D721Med (cell line): Measurements from ENCODE around the gene GSS.

ENCODE experiments used
- DNase-seq: peaks from one replicate; pipeline ENCODE4 v3.0.0; 2011; ENCODE audit warnings: low spot score; ENCODE audit not compliant: insufficient read length
- FAIRE-seq: peaks from 2 replicates; lab custom pipeline; 2011; peaks lifted over from hg19 to GRCh38; lab: Jason Lieb, UNC
- TF ChIP-seq, protein P1 (sequence below): IDR thresholded peaks from 2 replicates; pipeline ENCODE4 v1.5.1; 2012; ENCODE audit warnings: mild to moderate bottlenecking, control low read depth; ENCODE audit not compliant: insufficient read depth; ENCODE audit errors: missing control alignments

GSS gene

DNA sequence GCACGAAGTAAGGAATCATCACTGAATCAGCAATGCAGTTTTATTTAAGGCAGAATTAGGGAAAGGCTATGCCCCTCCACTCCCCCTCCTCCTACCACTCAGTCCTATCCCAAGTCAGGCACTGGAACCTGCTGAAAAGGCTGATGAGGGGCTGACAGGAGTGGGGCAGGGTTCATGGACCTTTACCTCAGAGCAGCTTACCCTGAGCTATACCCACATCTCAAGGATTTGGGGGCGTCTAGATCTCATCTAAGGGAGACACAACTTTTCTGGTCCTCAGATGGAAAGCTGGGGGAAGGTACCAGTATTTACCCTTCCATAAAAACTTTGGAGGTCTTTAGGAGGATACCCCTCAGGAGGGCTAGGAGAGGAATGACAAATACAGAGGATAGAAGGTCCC is 27.2 kb downstream of the GSS start:
- TF ChIP-seq, protein P1, sequence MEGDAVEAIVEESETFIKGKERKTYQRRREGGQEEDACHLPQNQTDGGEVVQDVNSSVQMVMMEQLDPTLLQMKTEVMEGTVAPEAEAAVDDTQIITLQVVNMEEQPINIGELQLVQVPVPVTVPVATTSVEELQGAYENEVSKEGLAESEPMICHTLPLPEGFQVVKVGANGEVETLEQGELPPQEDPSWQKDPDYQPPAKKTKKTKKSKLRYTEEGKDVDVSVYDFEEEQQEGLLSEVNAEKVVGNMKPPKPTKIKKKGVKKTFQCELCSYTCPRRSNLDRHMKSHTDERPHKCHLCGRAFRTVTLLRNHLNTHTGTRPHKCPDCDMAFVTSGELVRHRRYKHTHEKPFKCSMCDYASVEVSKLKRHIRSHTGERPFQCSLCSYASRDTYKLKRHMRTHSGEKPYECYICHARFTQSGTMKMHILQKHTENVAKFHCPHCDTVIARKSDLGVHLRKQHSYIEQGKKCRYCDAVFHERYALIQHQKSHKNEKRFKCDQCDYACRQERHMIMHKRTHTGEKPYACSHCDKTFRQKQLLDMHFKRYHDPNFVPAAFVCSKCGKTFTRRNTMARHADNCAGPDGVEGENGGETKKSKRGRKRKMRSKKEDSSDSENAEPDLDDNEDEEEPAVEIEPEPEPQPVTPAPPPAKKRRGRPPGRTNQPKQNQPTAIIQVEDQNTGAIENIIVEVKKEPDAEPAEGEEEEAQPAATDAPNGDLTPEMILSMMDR: no peak
- no peak for DNase-seq
- no peak for FAIRE-seq

DNA sequence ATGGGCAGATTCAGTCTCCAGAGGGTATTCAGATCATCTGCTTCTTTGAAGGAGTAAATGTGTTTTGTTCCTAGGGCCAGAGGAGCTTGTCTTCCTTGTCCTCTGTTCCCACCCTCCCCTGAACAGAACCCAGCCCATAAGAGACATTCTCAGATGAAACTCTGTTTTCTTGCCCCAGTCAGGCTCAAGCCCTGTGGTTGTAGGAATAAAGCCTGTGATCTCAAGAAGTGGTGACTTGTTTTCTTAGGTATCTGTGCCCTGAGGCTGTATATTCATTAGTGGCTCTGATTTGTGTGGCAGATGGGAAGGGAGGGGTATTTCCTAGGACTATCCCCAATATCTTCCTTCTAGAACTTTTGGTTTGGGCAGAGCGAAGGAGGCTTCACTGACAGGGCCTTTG is 27.9 kb downstream of the GSS start:
- TF ChIP-seq, protein P1: no peak
- FAIRE-seq (no peak), DNase-seq (no peak)

- DNase-seq (no peak), FAIRE-seq (no peak)
- TF ChIP-seq, protein P1: no peak
Observed at GRCh38 chr20:34926581-34926980, 29.0 kb downstream of the GSS start.

DNA sequence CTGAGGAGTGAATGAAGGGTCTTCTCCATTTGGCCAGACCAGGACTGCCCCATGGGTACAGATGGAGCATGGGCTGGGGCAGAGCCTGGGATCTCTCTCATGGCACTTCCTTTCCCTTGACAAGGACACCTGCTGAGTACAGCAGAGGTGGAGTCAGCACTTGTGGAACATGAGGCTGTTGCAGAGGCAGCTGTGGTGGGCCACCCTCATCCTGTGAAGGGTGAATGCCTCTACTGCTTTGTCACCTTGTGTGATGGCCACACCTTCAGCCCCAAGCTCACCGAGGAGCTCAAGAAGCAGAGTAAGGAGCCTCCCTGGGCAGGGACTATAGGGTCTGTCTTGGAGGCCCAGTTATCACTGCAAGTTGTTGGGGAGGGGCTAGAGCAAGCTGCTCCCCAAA is 29.6 kb downstream of the GSS start:
- no peak for DNase-seq
- TF ChIP-seq, protein P1: no peak
- FAIRE-seq: no peak

- TF ChIP-seq, protein P1: no peak
- no peak for FAIRE-seq
- DNase-seq: no peak
Observed at GRCh38 chr20:34925341-34925740, 30.3 kb downstream of the GSS start.

- no peak for DNase-seq
- FAIRE-seq: no peak
- TF ChIP-seq, protein P1: no peak
Observed at GRCh38 chr20:34923414-34923813, 32.2 kb downstream of the GSS start.

DNA sequence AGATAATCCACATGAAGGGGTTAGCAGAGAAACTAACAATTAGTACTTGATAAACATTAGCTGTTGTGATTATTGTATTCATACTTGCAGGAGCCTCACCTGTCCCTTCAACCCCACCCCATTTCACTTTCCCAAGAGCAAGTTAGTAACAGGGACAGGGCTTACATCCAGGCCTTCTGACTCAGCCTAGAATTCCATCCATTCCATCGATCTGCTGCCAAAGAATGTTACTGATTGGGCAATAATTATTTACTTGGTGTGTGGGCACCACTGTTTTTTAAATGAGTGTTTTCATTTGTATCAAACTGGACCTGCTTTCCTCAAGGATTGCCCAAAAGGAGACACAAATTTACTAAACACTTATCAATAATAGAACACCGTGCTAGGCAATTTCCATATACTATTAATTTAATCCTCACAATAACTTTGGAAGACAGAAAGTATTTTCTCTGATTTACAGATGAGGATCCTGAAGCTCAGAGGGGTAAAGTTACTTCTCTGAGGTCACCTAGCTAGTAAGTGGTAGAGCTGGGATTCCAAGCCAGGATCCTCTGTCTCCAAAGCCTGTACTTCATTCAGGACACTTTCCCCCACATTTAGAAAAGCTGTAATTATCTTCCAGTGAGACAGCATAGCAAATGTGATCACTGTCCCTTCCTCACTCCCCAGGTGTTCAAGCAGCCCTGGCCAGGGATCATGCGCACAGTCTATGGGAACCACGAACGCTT is 32.8 kb downstream of the GSS start:
- TF ChIP-seq, protein P1: no peak
- DNase-seq (no peak), FAIRE-seq (no peak)
